Neural crest cell (in vitro differentiated cells): Measurements from ENCODE around the gene PDGFC. TPM values are rescaled to one million over a fixed set of nuclear protein-coding genes. Genes with fewer than 3 reads are reported as not detected.

Experiments used
- DNase-seq: peaks from one replicate; pipeline ENCODE4 v3.0.0; 2021; ENCODE audit warnings: low read depth, mixed read lengths, low spot score
- H3K27ac Mint-ChIP-seq: one replicate; pipeline ENCODE4 v1.8.0; 2021; ENCODE audit warnings: mild to moderate bottlenecking, mixed read lengths; ENCODE audit not compliant: unreplicated experiment
- H3K27me3 Mint-ChIP-seq: 2 replicates; pipeline ENCODE4 v1.8.0; 2021; ENCODE audit warnings: low read depth, mild to moderate bottlenecking, mixed read lengths
- H3K36me3 Mint-ChIP-seq: 2 replicates; pipeline ENCODE4 v1.8.0; 2021; ENCODE audit warnings: low read depth, mild to moderate bottlenecking, mixed read lengths
- H3K4me1 Mint-ChIP-seq: 2 replicates; pipeline ENCODE4 v1.8.0; 2021; ENCODE audit warnings: mixed read lengths
- H3K4me3 Mint-ChIP-seq: one replicate; pipeline ENCODE4 v1.8.0; 2021; ENCODE audit warnings: mild to moderate bottlenecking, mixed read lengths
- H3K9me3 Mint-ChIP-seq: 2 replicates; pipeline ENCODE4 v1.8.0; 2021; ENCODE audit warnings: mixed read lengths
- total RNA-seq: library from RNA; stranded (reverse); gene quantifications from 2 replicates; pipeline ENCODE4 v1.2.1, GENCODE V29; 2021
- TF ChIP-seq, protein P1 (sequence below): fragments of 200-600 bp; sonication (generic); conservative IDR thresholded peaks from 2 replicates; pipeline ENCODE4 v1.5.0; 2021; ENCODE audit warnings: antibody characterized with exemption, mild to moderate bottlenecking

The PDGFC gene
- total RNA-seq, 1 donor from 2014 or later = 19.1 TPM

DNA sequence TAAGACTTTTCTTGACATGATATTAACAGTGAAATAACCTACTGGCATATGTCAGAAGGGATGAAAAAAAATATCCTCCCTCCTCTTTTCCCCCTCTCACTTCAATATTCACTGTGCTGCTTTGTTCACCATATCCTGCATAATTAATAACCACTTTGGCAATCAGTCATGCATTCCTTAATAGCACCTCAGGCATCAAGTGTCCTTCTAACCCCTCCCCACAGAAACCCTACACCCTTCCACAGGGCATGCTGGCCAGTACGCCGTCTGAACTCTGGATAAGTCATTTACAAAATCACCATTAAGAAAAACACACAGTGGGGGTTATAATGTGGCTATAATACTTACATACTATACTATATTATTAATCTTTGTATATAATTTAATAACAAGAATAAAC, 165.9 kb downstream of the PDGFC start:
- H3K27me3 Mint-ChIP-seq = no peaks in the 10 kb centered on the region
- H3K9me3 Mint-ChIP-seq = no peaks in the 10 kb centered on the region
- no peaks in the 10 kb centered on the region for H3K36me3 Mint-ChIP-seq
- TF ChIP-seq, protein P1, sequence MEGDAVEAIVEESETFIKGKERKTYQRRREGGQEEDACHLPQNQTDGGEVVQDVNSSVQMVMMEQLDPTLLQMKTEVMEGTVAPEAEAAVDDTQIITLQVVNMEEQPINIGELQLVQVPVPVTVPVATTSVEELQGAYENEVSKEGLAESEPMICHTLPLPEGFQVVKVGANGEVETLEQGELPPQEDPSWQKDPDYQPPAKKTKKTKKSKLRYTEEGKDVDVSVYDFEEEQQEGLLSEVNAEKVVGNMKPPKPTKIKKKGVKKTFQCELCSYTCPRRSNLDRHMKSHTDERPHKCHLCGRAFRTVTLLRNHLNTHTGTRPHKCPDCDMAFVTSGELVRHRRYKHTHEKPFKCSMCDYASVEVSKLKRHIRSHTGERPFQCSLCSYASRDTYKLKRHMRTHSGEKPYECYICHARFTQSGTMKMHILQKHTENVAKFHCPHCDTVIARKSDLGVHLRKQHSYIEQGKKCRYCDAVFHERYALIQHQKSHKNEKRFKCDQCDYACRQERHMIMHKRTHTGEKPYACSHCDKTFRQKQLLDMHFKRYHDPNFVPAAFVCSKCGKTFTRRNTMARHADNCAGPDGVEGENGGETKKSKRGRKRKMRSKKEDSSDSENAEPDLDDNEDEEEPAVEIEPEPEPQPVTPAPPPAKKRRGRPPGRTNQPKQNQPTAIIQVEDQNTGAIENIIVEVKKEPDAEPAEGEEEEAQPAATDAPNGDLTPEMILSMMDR = no peak
- peaks cover 41% of the 10 kb centered on the region for H3K4me1 Mint-ChIP-seq
- H3K4me3 Mint-ChIP-seq = peak overlapping the region; percentile 33
- DNase-seq = no peak
- H3K27ac Mint-ChIP-seq = peak overlapping the region; percentile 76

DNA sequence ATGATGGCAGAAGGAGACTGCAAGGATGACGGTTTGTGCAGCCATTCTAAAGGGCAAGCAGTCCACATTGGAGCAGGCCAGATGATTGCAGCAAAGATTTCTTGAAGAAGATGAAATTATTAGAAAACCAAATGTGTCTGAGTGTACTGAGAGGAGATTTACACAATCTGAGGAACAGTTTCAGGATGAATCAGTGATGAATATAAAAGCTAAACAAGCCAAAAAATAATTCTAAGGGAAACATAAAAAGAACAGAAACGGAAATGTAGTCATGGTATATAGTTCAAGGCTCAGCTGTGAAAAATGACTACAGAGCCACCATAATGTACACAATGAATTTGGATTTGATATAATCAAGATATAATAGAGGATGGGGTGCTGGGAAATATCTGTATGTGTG, 168.5 kb downstream of the PDGFC start:
- no peak for DNase-seq
- H3K9me3 Mint-ChIP-seq = no peaks in the 10 kb centered on the region
- no peak overlapping the region for H3K4me3 Mint-ChIP-seq
- peaks cover 37% of the 10 kb centered on the region for H3K4me1 Mint-ChIP-seq
- TF ChIP-seq, protein P1 = no peak
- H3K27me3 Mint-ChIP-seq = no peaks in the 10 kb centered on the region
- no peaks in the 10 kb centered on the region for H3K36me3 Mint-ChIP-seq
- H3K27ac Mint-ChIP-seq = no peak overlapping the region

DNA sequence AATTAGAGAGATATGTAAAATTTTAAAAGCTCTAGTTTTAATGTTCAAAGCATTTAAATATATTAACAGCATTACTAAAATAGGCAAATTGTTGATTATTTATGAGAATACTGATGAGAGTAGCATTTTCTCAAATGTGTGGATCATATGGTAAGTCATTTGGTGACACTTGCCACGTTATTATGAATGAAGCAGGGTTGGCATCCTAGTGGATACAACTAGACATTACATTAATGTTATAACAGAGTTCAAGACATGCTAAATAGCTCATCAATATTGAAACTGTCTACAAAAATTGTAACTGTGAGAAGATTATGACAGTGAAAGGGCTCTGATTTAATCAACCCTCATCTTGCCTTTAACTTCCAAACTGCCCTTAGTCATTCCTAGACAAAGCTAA, 171.1 kb downstream of the PDGFC start:
- H3K36me3 Mint-ChIP-seq = no peaks in the 10 kb centered on the region
- H3K27me3 Mint-ChIP-seq = no peaks in the 10 kb centered on the region
- TF ChIP-seq, protein P1 = peak; percentile 48
- H3K4me3 Mint-ChIP-seq = no peak overlapping the region
- no peak for DNase-seq
- peaks cover 26% of the 10 kb centered on the region for H3K4me1 Mint-ChIP-seq
- H3K27ac Mint-ChIP-seq = no peak overlapping the region
- H3K9me3 Mint-ChIP-seq = no peaks in the 10 kb centered on the region

DNA sequence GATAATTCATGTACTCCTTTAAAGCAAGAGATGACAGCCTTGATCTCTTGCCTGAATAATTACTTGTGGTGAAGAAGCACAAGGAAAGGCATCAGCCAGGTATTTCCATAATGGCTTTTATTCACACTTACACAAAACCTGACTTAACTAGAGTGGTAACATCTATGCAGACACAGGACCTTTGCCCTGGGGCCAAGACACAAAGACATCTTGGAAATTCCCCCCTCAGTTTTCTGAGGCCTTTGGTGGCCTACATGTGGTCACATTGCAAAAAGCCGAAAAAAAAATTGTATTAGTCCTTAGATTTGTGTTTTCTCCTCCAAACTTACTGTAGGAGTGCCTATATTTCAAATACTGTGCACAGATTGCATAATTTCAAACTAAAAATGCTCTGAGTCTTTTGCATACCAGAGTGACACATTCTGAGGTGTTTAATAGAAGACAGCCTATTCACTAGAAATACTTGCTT, 172.4 kb downstream of the PDGFC start:
- TF ChIP-seq, protein P1 = no peak

DNA sequence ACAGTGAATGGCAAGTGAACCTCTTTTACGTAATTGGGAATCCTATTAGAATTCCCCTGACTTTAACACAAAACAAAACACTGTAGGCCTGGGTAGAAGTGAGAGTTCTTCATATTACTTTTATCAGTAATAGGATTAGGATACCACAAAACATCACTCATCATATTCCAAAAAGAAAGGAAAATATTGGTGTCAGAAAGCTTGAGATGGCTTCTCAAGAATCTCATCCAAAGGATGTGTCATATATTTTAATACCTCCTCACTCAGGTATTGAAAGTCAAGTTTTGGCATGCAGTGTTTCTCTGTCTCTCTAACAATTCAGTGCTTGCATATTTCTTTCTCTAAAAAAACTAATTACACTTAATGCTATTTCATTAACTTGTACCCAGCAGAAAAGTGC, 173.2 kb downstream of the PDGFC start:
- Mint-ChIP-seq H3K4me1 (peaks cover 20% of the 10 kb centered on the region), H3K27ac (no peak overlapping the region)

More for the DNA sequence above, 172.4 kb downstream of the PDGFC start:
- DNase-seq = no peak
- Mint-ChIP-seq H3K4me1 (peaks cover 21% of the 10 kb centered on the region), H3K4me3 (no peak overlapping the region), H3K27me3 (no peaks in the 10 kb centered on the region), H3K36me3 (no peaks in the 10 kb centered on the region), H3K9me3 (no peaks in the 10 kb centered on the region), H3K27ac (no peak overlapping the region)

More for the DNA sequence above, 173.2 kb downstream of the PDGFC start:
- no peaks in the 10 kb centered on the region for H3K27me3 Mint-ChIP-seq
- H3K36me3 Mint-ChIP-seq = no peaks in the 10 kb centered on the region
- no peaks in the 10 kb centered on the region for H3K9me3 Mint-ChIP-seq
- TF ChIP-seq, protein P1 = no peak
- no peak overlapping the region for H3K4me3 Mint-ChIP-seq
- DNase-seq = no peak
